Stimulated activated CD8-positive, alpha-beta memory T cell treated with anti-CD3 and anti-CD28 coated beads, Interleukin-12 subunit alpha, Interleukin-12 subunit beta, amount 100 ng/mL, for 24 hours (primary cell): Measurements from ENCODE around the gene FAM114A2.

ENCODE experiments used
- DNase-seq: peaks from one replicate; pipeline ENCODE4 v3.0.0-alpha.2; 2020; ENCODE audit errors: extremely low read depth

Gene FAM114A2

DNA sequence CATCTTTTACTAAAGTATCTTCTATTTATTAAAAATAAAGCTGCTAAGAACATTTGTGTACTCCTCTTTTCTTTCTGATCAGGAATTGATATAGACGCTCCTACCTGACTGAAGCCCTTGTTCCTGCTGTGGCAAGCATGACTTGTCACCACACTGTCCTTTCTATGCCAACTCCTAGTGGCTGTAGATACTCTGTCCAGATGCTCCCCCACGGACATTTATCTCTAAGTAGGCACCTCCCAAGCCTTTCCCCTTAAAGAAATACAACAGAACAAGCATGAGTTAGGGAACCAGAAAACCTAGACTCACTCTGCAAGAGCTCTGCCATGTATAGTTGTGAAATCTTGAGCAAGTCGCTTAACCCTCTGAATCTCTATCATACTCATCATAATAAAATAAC, 53.2 kb downstream of the FAM114A2 start:
- no peak for DNase-seq

- no peak for DNase-seq
Observed at GRCh38 chr5:153983885-153984284, 54.8 kb downstream of the FAM114A2 start.

GRCh38 chr5:153981905-153982605, 56.7 kb downstream of the FAM114A2 start:
- no peak for DNase-seq

DNA sequence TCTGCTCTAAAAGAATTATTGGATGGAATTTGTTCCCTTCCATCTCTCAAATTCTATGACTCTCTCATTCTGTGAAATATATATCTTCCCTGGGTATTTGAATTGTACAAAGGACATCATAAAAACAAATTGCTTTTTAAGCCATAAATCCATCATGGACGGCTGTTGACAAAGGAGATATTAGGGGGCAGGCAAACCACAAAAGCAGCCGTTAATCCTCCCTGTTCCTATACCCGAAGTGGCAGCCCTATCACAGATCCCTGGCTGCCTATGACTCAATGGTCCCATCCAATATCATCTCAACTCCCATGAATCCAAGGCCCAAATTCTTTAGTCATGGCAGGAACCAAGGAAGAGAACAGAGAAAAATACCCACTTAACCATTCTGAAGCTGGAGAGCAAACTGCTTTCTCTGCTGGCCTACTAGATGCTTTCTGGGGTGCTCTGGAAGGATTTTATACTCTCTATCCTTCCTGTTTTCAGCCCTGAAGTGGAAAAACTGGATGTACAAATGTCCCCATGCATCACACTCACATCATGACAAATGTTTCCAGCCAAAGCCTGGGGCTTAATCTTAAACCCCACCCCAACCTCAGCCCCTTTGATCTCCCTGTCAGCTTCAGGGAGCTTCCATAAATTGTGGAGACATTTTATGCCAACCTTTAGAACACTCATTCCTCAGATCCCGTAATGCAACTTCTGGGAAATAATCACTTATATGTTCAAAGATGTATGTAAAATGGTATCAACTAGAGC, 59.5 kb downstream of the FAM114A2 start:
- DNase-seq, result no peak

DNA sequence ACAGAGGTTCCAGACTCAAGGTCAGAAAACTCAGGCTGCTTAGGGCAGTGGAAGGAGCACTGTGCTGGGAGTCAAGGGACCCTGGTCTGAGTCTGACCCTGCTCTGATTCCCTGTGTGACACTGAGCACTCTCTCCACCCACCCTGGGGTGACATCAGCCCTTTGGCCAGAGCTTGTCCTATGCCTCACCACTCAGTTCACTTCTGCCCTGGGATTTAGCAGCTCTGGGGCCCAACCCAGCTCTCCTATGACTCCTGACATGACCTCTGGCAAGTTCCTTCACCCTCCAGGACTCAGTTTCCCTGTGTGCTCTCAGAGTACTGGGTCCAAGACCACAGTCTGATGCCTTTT, 63.9 kb downstream of the FAM114A2 start:
- no peak for DNase-seq

DNA sequence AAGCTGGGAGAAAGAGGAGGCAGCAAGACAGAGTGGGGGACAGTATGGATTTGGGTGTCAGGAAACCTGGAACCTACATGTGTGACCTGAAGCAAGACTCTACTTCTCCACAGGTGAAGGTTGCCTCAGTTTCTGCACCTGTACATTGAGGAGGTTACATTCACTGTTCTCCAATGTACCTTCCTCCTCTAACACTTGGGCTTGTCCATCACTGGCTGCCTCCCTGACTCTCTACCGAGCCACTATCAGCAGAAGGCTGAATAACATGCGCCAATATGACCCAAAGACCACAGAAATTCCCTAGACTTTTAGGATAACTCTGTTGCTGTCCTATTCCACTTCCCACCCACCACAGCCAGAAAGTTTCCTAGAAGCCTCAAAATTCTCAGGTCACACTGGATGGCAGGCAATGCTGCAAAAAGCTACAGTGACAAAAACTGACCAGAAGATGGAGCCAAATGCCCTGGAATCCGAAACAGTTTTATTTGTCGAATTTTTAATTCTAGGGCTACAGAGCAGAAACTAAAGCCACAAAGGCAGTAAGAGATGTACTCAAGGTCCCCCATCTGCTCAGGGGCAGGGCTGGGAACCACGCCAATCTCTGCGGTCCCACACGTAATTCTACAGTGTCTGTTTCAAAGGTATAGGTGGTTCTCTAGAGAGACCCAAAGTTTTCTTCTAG, 64.4 kb downstream of the FAM114A2 start:
- DNase-seq, result no peak

DNA sequence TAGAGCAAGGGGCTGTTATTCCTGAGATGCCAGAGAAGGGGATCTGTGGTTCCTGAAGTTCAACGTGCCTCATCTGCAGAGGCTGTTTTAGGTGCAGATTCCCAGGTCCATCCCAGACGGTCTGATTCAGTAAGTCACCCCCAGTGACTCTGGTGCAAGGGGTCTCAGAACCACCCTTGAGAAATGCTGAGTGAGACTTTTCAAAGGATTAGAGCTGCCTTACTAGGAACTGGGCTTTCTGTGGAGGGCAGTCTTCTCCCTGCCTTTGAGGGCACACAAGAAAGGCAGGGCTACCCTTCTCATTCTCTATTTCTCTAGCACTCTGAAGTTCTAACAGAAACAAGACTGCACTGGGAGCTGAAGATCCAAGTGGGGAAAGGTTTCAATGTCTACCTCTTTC, 66.5 kb downstream of the FAM114A2 start:
- no peak for DNase-seq

DNA sequence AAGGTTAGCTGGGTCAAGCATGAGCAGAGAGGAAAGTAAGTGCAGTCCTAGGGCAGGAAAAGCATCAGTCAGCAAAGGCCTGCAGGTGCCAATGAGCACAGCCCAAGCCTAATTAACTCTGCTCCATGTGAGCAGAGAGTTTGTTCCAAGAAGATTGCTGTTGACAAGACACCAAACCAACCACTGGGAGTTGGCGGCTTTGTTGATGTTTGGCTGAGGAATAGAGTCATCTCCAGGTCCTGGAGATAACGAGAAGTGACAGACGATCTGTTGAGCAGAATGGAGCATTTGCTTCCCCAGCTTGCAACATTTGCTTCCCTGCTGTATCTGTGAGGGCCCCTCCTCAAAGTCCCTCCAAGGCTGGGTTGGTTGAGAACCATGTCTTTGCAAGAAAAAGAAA, 68.2 kb downstream of the FAM114A2 start:
- no peak for DNase-seq

GRCh38 chr5:153969563-153969895, 69.2 kb downstream of the FAM114A2 start:
- no peak for DNase-seq

DNA sequence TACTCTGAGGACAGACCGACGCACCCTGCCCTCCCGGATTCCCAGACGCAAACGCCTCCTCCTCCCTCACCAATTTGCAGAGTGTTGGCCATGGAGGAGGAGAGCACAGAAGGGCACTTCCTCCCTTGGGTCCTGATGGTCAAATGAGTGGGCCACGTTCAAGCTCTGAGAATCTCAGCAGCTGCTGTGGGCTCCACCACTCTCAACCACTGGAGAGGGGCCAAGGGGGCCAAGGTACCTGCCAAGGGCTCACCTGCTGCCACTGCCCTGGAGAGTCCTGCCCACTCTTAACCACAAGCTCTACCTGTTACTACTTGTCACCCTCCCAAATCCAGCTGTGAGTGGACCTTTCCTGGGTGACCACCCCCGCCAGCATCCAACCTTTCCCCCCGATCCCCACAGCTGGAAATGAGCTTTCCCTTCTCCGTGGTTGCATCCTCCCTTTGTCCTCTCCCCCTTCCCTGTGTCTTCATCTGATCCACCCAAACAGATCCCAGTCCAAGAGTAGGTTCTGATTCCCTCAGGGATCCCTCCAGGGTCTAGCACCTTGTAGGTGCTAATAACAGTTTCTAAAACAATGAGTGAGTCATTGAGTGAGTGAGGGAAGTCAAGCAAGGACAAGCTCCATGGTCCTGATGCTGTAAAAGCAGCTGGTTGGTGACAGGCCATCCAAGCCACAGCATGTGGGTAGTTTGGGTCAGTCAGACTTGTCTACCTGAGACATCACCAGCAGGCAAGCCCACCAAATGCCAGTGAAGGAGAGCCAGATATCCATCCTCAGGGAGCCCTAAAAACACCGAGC, 69.7 kb downstream of the FAM114A2 start:
- no peak for DNase-seq

DNA sequence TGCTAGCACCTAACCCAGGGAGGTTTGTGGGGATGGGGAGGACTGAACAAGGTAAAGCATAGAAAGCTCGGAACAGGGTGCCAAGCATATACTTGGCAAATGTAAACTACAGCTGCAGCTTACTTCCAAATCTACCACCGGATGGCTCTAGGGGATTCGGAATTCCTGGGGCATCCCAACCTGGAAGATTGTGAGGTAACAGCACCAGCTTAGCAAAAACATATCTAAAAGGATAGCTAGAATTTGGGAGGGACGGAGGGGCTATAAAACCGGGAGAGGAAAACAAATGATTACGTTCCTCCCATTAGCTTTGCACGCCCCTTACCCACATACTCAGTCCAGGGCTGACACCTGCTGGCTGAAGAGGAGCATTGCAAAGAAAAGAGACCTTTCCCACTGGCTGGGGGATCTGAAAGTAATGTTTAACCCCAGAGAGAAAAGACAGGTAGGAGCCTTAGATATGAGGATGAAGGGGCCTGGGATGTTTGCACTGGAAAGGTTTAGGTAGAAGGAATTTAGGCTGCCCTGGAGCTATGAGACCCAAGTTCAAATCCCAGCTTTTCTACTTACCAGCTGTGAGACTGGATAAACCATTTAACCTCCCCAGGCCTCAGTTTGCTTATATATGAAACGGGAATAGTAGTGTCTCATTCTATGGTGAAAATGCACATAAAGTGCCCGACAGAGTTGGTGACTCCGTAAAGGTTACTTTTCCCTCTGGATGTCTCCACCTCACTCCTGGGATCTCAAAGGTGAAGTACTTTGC, 73.6 kb downstream of the FAM114A2 start:
- DNase-seq, result no peak

- DNase-seq, result no peak
Observed at GRCh38 chr5:153964191-153964879, 74.4 kb downstream of the FAM114A2 start.

DNA sequence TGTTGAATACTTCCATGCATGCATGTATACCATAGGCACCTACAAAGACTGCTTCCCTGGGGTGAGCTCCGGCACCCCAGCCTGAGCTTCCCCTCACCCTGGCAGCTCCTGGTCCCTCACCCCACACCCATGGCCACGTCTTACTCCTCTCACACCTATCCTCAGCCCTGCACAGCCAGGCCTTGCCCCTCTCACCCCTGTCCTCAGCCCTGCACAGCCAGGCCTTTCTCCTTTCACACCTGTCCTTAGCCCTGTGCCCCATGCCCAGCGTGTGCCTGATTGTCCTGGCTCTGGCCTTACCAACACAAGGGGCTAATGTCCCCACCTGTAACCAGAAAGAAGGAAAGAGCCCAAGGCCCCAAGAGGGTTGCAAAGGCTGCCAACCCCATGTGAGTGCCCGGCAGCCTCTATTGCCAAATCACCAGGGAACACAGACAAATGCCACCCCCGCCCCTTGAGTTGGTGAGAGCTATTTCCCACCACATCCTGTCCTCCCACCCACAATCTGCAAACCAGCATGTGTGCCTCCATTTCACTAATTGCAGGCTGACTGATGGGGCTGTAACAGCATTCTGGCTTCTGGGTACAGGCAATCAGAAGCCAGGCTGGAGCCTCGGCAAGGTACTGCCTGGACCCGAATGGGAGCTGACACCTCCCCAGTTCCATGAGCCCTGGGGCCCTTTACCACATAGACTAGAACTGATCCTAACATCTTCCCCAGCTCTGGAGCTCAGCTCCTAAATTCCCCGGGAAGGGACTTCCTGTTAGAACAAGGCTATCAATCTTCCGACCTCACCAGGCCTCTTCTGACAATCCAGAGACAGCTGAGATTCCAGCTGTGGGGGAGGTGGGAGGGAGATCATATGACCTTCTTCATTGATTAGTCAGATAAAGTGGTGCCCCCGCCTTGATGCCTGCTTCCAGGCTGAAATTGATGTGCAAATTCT, 78.2 kb downstream of the FAM114A2 start:
- no peak for DNase-seq

DNA sequence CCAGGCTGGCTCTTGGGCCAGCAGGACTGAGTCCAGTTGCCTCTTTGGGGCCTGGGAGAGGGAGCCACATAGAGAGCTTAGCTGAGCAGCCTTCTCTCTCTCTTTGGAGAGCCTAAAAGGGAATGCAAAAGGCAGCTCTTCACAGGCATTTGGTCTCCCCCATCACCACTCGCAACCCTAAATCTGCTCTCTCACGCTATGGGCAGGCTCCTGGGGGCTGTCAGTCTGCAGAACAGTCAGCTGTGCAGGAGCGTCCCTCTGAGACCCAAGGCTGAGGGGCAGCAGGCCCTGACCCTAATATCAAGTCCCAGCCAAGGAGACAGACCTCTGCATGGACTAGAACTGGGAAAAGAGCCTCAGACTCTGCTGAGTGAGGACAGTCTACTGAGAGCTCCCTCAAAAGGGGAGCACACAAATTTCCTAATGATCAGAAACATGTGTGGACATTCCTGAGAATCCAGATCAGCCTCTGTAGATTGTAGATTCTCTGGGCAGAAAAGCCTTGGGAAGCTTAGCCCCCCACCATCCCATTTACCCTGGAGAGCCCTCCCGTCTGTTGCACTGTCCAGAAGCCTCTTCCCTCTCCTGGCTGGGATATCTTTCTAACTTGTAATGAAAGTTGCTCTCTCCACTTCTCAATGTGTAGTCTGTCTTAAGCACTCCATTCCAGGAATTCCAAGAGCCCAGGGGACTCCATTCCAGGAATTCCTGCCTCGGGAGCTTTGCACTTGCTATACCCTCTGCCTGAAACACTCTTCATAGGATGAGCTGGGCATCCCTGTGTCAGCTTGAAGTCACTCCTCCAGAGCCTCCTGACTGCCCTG, 79.4 kb downstream of the FAM114A2 start:
- no peak for DNase-seq

DNA sequence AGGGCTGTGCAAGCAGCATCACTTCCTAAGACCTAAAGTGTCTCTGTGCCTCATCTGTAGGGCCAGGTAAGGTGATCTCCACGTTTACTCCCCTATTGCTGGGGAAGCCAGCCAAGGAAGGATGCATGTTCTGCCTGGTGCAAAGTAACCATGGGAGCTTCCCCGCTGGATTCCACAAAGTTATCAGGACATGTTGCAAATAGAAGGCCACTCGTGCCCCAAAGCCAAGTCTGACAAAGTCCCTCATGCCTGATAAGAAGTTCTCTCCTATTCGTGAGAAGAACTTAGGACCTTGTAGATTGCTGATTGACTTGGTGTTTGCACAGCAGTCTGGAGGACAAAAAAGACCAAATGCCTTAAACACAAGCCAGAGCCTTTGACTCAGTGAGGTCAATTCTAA, 81.5 kb downstream of the FAM114A2 start:
- no peak for DNase-seq

- DNase-seq, result no peak
Observed at GRCh38 chr5:153953411-153953810, 85.3 kb downstream of the FAM114A2 start.

DNA sequence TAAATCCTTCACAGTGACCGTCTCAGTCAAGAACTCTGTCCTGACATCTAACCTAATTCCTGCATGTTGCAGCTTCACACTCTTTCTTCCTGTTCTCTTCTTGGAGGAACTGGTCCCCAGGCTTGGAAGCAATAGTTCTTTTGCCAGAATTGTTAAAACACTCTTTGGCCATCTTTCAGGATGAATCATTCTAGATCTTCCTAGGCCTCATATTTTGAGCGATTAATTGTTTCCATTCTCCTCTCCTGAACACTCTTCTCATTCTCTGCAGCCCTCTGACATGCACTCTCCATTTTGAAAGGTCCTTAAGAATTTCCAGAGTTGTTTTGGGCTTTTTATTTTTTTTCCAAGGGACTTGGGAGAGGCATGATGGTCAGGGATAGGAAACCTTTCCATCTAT, 85.8 kb downstream of the FAM114A2 start:
- no peak for DNase-seq

DNA sequence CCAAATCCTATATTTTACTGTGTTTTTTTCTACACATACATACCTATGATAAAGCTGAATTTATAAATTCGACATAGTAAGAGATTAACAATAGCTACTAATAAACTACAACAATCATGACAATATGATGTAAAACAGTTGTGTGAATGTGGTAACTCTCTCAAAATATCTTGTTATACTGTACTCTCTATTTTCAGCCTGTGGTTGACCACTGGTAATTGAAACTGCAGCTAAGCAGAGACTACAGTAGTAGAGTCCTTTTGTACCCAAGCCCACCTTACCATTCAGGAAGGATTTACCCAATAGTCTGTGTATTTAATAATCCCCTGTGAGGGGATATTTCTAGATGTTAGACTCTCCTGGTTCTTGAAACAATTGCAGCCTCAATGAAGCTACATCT, 86.7 kb downstream of the FAM114A2 start:
- DNase-seq, result no peak

- no peak for DNase-seq
Observed at GRCh38 chr5:153941265-153941664, 97.4 kb downstream of the FAM114A2 start.
